GM19025 (cell line): Measurements from ENCODE around the gene TAF1.
A peak's percentile ranks its signal among the peaks of the same experiment; 100 is the strongest.
"Not testable (repeated sequence)": the region's sequence is repeated elsewhere in the genome, so short reads cannot be mapped to it uniquely, and the experiment has no call there.

Experiments
- ATAC-seq: cut with Tn5 transposase; IDR thresholded peaks from one replicate; pipeline ENCODE4 v1.9.1; 2021; ENCODE audit warnings: mild to moderate bottlenecking, low read depth, moderate library complexity; ENCODE audit not compliant: unreplicated experiment

The TAF1 gene

DNA sequence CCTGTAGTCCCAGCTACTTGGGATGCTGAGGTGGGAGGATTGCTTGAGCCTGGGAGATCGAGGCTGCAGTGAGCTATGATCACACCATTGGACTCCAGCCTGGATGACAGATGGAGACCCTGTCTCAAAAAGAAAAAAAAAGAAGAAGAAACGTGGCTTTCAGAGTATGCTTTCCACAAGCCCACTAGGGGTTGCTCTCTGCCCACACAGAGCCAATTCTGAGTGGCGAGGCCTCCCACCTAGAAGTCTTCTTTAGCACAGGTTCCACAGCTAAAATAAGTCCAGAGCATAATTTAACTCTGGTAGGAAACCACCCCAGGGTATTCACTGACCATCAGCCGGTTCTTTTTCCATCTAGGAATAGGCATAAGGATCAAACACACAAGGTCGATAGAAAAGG, 50.1 kb downstream of the TAF1 start:
- not testable (repeated sequence) for ATAC-seq

DNA sequence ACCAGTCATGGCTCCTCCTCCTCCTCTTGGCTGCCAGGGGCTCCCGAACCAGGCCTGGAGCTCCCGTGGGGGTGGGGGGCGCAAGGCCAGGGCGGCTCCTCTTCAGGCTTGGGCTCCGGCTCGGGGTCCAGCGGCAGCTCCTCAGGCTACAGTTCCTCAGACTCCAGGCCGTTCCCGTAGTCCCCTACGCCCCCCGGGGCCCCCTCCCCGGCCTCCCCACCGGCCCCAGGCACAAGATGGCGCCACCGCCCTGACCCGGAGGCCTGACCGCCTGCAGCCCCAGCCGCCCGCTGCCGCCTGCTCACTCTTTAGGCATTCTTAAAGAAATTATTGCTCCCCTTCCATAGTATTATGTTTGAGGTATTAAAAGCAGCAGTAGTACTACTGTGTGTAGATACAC, 54.5 kb downstream of the TAF1 start:
- no peak for ATAC-seq

DNA sequence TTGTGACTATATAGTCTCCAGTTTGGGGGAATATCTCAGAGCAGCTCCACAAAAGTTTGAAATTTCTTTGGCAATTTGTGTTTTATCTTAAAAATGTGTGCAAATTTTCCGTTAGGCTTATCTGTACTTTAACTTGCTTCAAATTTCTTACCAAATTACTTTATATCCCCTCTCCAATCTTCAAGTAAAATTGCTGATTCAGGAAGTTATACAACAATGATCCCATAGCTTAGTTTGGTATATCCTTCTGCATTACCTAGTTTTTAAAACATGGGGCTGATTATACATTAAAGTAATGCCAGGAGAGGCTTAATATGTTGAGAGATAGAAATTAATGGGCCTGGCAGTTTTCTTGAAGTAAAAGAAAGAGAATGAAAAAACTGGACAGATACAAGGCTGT, 66.6 kb downstream of the TAF1 start:
- ATAC-seq = no peak

DNA sequence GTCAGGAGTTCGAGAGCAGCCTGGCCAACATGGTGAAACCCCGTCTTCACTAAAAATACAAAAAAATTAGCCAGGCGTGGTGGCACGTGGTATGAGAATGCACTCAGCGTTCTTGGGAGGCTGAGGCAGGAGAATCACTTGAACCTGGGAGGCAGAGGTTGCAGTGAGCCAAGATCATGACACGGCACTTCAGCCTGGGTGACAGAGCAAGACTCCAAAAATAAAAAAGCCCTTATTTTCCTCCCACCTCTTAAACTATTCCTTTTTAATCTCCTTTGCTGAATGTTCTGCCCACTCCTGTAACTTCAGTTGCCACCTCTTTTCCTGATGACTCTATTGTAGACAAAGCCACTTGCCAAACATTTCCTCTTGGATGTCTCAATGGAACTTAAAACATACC, 72.6 kb downstream of the TAF1 start:
- ATAC-seq = no peak

DNA sequence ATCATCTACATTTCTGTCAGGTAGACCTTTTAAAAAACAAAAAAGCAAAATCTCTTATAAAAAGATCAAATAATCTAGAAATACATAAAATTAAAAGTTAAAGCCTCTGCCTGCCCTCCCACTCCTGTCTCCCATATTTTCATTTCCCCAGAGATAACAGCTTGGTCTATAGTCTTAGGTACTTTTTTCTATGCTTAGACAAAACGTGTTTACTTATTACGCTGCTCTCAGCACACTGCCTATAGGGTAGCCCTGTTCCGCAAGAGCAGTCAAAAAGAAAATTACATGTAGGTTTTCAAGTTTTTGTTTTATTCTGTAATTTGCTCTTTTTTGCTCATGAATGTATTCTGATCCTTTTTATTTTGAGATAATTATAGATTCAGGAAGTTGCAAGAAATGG, 73.3 kb downstream of the TAF1 start:
- ATAC-seq = no peak

DNA sequence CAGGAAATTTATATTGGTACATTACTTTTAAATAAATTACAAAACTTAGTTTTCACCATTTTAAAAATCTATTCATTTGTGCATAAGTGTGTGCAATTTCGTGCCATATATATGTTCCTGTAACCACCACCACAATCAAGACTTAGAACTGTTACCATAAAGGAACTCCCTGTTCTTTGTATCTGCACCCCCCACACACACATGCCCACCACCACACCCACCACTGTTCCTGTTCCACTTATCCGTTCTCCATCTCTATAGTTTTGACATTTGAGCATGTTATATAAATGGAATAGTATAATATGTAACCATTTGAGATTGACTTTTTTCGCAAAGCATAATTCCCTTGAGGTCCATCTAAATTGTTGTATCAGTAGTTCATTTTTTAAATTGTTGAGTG, 73.7 kb downstream of the TAF1 start:
- ATAC-seq = no peak

DNA sequence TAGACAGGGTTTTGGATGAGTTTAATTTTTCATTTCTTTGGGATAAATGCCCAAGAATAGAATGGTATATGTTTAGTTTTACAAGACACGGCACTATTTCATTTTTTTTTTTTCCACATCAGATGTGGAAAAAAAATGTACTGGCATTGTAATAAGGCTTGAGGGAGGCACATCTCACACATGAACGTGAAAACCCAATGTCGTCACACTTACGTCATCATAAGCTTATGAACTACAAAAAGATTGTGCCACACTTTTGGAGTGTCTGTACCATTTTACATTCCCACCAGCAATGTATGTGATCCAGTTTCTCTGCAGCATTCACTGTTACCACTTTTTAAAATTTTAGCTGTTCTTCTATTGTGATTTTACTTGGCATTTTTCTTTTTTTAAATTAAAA, 74.2 kb downstream of the TAF1 start:
- ATAC-seq = no peak

DNA sequence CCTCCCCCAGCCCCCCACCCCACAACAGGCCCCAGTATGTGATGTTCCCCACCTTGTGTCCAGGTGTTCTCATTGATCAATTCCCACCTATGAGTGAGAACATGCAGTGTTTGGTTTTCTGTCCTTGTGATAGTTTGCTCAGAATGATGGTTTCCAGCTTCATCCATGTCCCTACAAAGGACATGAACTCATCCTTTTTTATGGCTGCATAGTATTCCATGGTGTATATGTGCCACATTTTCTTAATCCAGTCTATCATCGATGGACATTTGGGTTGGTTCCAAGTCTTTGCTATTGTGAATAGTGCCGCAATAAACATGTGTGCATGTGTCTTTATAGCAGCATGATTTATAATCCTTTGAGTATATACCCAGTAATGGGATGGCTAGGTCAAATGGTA, 75.7 kb downstream of the TAF1 start:
- not testable (repeated sequence) for ATAC-seq

DNA sequence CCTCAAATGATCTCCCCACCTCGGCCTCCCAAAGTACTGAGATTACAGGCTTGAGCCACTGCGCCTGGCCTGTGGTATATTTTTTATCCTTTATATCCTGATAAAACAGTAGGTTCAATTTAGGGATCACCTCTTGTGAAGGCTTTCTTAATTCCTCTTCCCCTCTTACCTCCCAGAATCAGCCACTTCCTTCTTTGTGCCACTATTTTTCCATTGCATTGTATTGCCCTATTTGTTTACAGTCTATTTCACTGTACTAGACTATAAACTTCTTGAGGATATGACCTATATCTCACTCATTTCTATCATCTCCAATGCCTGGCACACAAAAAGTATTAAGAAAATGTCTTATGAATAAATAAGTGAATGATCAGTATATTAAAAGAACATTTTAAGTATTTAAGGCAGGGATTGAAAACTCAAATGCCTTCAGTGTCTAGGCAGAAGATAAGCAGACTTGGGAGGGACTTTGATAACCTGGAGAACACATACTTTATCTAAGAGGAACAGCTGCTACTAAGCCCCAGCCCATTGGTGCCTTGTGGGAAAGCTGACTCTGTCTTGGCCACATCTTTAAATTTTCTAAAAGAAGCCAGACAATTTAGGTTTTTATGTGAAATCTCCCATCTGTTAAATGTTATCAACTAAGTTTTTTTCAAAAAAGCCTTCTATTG, 84.4 kb downstream of the TAF1 start:
- no peak for ATAC-seq

DNA sequence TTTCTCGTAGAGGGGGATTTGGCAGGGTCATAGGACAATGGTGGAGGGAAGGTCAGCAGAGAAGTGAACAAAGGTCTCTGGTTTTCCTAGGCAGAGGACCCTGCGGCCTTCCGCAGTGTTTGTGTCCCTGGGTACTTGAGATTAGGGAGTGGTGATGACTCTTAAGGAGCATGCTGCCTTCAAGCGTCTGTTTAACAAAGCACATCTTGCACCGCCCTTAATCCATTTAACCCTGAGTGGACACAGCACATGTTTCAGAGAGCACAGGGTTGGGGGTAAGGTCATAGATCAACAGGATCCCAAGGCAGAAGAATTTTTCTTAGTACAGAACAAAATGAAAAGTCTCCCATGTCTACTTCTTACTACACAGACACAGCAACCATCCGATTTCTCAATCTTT, 85.4 kb downstream of the TAF1 start:
- ATAC-seq = not testable (repeated sequence)

DNA sequence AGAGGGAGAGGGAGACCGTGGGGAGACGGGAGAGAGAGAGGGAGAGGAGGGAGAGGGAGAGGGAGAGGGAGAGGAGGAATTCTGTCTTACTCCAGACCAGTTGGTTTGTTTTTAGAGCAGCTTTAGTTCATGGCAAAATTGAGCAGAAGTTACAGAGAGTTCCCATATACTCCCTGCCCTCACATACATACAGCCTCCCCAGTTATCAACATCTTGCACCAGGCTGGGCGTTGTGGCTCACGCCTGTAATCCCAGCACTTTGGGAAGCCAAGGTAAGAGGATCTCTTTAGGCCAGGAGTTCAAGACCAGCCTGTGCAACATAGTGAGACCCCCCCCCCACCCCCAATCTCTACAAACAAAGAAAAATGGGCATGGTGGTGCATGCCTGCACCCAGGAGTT, 86.9 kb downstream of the TAF1 start:
- ATAC-seq = no peak

DNA sequence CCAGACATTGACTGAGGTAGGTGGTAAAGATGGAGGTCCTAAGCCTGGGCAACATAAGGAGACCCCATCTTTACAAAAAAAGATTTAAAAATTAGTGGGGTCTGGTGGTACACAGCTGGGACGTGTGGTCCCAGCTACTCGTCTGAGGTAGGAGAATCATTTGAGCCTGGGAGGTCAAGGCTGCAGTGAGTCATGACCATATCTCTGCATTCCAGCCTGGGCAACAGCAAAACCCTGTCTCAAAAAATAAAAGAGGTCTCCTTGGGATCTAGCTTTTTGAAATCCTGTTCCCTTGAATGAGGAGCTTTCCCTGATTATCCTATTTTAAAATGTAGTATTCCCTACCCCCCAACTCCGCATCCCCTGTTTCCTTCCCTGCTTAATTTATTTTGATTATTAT, 88.1 kb downstream of the TAF1 start:
- no peak for ATAC-seq

DNA sequence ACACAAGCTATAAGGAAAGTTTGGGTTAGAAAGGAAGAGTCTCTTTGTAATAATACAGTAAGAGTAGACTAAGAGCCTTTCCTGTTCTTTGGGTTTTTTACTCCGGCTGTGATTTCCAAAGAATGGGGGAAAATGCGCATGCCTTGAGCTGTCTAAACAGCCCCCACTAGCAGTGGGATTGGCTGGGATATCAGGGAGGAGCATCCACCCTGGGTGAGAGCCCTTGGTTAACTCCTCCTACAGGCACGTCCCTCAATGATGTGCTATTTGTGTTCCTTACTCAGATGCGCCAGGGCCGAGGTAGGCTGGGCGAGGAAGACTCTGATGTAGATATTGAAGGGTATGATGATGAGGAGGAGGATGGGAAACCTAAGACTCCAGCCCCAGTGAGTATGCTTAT, 92.7 kb downstream of the TAF1 start:
- ATAC-seq = no peak

DNA sequence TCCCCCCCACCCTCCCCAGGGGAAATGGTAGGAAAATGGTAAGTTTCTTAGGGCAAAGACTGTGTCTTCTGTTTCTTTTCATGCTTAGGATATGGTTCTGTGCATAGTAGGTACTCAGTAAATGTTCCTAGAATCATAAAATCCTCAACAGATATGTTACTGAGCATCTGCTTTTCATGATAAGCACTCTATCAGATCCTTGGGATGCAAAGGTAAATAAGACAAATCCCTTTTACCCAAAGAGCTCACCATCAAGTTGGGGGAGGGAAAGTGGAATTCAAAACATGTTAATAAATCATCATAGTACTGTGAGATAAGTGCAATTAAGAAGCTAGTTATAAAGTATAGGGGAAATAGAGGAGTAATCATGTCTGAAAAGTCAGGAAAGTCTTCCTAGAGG, 98.8 kb downstream of the TAF1 start:
- ATAC-seq = no peak

DNA sequence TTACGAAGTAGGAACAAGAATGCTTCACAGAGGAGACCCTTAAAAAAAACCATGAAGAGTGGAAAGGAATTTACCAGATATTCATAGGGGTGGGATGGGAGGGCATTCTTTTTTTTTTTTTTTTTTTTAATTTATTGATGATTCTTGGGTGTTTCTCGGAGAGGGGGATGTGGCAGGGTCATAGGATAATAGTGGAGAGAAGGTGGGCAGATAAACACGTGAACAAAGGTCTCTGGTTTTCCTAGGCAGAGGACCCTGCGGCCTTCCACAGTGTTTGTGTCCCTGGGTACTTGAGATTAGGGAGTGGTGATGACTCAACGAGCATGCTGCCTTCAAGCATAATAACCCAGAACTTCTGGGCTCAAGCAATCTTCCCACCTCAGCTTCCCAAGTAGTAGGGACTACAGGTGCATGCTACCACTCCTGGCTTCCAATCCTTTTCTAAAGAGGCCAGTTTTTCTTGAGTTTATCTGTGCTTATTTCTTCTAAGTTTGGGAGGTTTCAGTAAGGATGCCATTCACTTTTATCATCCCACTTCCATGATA, 100.9 kb downstream of the TAF1 start:
- no peak for ATAC-seq

DNA sequence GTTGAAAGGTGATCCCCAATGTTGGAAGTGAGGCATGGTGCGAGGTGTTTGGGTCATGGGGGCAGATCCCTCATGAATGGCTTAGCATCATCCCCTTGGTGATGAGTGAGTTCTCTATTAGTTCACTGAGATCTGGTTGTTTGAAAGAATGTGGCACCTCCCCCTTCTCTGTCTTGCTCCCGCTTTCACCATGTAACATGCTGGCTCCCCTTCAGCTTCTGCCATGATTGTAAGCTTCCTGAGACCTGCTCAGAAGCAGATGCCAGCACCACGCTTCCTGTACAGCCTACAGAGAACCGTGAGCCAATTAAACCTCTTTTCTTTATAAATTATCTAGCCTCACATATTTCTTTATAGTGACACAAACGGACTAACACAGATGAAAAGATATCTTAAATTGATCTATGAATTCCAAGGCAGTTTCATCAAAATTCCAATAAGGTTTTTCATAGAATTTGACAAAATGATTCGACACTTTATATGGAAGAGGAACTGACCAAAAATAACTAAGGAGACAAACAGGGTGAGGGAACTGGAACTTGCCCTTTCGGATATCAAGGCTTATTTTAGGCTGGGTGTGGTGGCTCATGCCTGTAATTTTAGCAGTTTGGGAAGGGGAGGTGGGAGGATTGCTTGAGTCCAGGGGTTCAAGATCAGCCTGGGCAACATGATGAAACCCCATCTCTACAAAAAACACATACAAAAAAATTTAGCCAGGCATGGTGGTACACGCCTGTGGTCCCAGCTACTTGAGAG, 109.8 kb downstream of the TAF1 start:
- no peak for ATAC-seq

DNA sequence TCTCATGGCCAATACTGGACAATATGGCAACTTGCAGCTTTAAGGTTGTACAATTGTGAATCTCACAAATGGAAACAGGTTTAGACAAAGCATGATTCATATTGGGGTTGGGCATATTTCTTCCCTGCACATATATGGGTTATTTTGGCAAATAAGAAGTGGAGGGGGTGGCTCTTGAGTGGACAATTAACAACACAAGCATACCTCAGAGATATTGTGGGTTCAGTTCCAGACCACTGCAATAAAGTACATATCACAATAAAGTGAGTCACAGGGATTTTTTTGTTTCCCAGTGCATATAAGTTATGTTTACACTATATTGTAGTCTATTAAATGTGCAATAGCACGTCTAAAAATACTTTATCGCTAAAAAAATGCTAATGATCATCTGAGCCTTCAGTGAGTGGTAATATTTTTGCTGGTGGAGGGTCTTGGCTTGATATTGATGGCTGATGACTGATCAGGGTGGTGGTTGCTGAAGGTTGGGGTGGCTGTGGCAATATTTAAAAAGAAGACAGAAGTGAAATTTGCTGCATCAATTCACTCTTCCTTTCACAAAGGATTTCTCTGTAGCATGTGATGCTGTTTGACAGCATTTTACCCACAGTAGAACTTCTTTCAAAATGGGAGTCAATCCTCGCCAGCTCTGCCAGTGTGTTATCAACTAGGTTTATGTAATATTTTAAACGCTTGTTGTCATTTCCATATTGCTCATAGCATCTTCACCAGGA, 116.2 kb downstream of the TAF1 start:
- ATAC-seq = no peak

DNA sequence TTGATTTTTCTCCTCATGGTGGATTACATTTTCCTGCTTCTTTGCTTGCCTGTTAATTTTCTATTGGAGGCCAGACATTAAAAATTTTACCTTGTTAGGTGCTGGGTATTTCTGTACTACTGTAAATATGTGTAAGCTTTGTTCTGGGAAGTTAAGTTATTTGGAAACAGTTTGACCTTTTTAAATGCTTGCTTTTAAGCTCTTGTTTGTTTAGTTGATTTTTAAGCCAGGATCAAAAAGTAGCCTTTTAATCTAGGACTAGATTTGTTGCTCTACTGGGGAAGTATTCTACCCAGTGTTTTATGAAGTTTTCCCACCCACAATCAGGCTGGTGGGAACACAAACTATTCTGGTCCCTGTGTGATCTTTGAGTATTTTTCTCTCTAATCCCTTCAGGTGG, 121.7 kb downstream of the TAF1 start:
- no peak for ATAC-seq

DNA sequence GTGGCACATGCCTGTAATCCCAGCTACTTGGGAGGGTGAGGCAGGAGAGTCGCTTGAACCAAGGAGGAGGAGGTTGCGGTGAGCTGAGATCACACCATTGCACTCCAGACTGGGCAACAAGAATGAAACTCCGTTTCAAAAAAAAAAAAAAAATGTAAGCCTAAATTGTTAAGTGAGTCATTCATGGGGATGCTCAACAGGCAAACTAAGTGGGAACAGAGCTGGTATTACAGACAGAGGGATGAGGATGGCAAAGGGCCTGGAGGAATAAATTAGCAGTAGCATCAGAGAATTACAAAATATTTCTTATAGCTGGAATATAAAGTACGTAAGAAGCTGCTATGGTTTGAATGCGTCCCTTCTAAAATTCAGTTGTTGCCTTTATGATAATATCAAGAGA, 123.4 kb downstream of the TAF1 start:
- no peak for ATAC-seq

DNA sequence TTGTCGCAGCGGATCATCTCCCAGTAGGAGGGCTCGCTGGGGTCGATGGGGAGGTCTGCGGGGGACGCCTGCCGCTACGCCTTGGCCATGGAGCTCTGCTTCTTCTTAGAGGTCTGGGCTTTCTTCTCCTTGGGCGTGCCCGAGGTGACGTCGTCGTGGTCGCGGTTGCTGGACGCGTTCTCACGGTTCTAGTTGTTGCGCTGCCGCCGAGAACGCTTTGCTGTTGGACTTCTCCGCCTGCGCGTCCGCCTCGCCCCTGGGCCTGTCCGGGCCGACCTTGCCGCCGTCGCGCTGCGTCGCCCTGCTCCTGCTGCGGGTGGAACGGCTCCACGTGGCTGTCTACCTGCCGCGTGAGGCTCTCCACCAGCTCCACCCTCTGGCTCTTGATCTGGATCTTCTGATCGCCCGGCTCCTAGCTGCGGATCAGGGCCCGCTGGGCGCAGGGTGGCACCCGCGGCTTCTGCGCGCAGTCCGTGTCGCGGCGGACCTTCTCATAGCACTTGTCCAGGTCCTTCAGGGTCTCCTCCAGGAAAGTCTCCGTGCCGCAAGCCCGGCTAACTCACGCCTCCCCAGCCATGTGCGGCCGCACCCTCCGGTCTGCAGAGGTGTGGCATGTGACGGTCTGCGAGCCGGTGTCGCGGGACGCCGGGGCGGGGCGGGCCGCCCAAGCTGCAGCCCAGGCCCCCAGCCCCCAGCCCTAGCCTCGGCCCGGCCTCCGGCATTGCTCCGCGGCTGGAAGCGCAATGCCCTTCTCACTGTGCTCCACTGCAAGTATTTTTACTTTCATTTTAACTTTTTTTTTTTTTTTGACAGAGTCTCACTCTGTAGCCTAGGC, 126.3 kb downstream of the TAF1 start:
- ATAC-seq = peak; percentile 51
